Dermis microvascular lymphatic vessel endothelial cell (primary cell): ENCODE data around the gene C1QTNF9B. TPM values are rescaled to one million over a fixed set of nuclear protein-coding genes. Genes with fewer than 3 reads are reported as not detected.
"Not testable (repeated sequence)": the region's sequence is repeated elsewhere in the genome, so short reads cannot be mapped to it uniquely, and the experiment has no call there.

ENCODE experiments used
- DNase-seq, 2 donors: peaks; one replicate each; pipeline versions ENCODE4 v3.0.0 to v3.0.0-alpha.2; 2010; ENCODE audit warnings: low read depth in 2 of 2
- total RNA-seq: library from RNA; depleted of rRNA; stranded (reverse); fragments of >200 nt; gene quantifications from 2 replicates; pipeline ENCODE4 v1.2.1, GENCODE V29; 2014

C1QTNF9B gene
- total RNA-seq, 1 donor from 2014 or later: not detected

- not testable (repeated sequence) for DNase-seq
Observed at GRCh38 chr13:23894746-23895145, 2.6 kb downstream of the C1QTNF9B start.

- DNase-seq: not testable (repeated sequence)
Observed at GRCh38 chr13:23893791-23894190, 3.5 kb downstream of the C1QTNF9B start.

GRCh38 chr13:23889615-23890607 is 7.4 kb downstream of the C1QTNF9B start:
- DNase-seq: no peak

- DNase-seq: peak; percentile 87 to 96
Observed at GRCh38 chr13:23888658-23889614, 8.4 kb downstream of the C1QTNF9B start, which contains the start of gene MIPEP. Gene MIPEP, minus strand, starts transcription at chr13:23889400. Its CDS starts 80 bp downstream, at chr13:23889320.

- DNase-seq: not testable (repeated sequence)
Observed at GRCh38 chr13:23884361-23884760, 12.9 kb downstream of the C1QTNF9B start.

GRCh38 chr13:23883255-23883654 is 14.0 kb downstream of the C1QTNF9B start:
- DNase-seq: no peak

- DNase-seq: not testable (repeated sequence)
Observed at GRCh38 chr13:23881402-23881800, 15.9 kb downstream of the C1QTNF9B start.

GRCh38 chr13:23880493-23881401 is 16.6 kb downstream of the C1QTNF9B start:
- not testable (repeated sequence) for DNase-seq

- no peak for DNase-seq
Observed at GRCh38 chr13:23877286-23877685, 20.0 kb downstream of the C1QTNF9B start.

GRCh38 chr13:23876265-23876664 is 21.0 kb downstream of the C1QTNF9B start:
- peak in 1 of 2 donors; percentile 17 for DNase-seq

GRCh38 chr13:23871616-23872220 is 25.6 kb downstream of the C1QTNF9B start:
- peak in 1 of 2 donors; percentile 48 for DNase-seq

- no peak for DNase-seq
Observed at GRCh38 chr13:23870356-23871140, 26.8 kb downstream of the C1QTNF9B start.

GRCh38 chr13:23868521-23868920 is 28.8 kb downstream of the C1QTNF9B start:
- peak in 1 of 2 donors; percentile 16 for DNase-seq

- peak in 1 of 2 donors; percentile 54 for DNase-seq
Observed at GRCh38 chr13:23867027-23867491, 30.2 kb downstream of the C1QTNF9B start.

- no peak for DNase-seq
Observed at GRCh38 chr13:23866420-23867026, 30.8 kb downstream of the C1QTNF9B start.

GRCh38 chr13:23865906-23866305 is 31.4 kb downstream of the C1QTNF9B start:
- DNase-seq: no peak

GRCh38 chr13:23865026-23865425 is 32.3 kb downstream of the C1QTNF9B start:
- DNase-seq: no peak

- DNase-seq: no peak
Observed at GRCh38 chr13:23861310-23861709, 36.0 kb downstream of the C1QTNF9B start.

- DNase-seq: no peak
Observed at GRCh38 chr13:23859904-23860303, 37.4 kb downstream of the C1QTNF9B start.
